ENCODE results near the gene GNG7.

- TF ChIP-seq ZBTB11 (CRISPR knock-in tag; IDR thresholded peaks at IDR 0.05) (no peak), REST (IDR thresholded peaks at IDR 0.05; ENCODE audit: low read depth, low read length) (no peak), JUND (IDR thresholded peaks at IDR 0.05; ENCODE audit: low read depth, low read length) (no peak), ASH2L (IDR thresholded peaks at IDR 0.05; ENCODE audit: borderline replicate concordance, low read depth) (no peak)
These were observed 99.9 kb downstream of the GNG7 start for GRCh38 chr19:2602391-2603181.

Measured in GM12878 (cell line).